IPS DF 4.7 (cell line): ENCODE data around the gene FHL2.
A peak's percentile ranks its signal among the peaks of the same experiment; 100 is the strongest.
"Not testable (repeated sequence)": the region's sequence is repeated elsewhere in the genome, so short reads cannot be mapped to it uniquely, and the experiment has no call there.

Experiments
- DNase-seq: peaks from one replicate; pipeline ENCODE4 v3.0.0-alpha.2; 2013; ENCODE audit warnings: low spot score; ENCODE audit errors: extremely low read depth

FHL2 gene, protein sequence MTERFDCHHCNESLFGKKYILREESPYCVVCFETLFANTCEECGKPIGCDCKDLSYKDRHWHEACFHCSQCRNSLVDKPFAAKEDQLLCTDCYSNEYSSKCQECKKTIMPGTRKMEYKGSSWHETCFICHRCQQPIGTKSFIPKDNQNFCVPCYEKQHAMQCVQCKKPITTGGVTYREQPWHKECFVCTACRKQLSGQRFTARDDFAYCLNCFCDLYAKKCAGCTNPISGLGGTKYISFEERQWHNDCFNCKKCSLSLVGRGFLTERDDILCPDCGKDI

GRCh38 chr2:105398336-105399206, at the start of gene FHL2:
Gene FHL2, minus strand, starts transcription at chr2:105399051. Its CDS starts 12,535 bp downstream, at chr2:105386516.
- DNase-seq: peak; percentile 46

DNA sequence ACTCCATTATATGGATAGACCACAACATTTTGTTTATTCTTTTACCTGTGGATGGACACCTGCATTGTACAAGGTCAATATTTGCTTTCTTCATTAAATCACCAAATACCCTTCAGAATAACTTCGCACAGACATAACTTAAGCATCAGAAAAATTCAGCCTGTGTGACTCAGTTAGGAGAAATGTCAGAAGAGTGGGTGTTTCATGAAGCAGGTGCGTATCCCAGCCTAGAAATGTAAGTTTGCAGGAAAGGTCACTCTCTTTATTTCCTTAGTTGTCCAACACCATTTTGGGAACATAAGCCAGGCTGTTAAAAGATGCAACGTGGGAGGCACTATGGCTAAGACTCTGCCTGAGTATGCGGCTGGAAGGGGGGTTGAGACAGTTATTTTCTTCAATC, 48.6 kb upstream of the FHL2 start:
- no peak for DNase-seq

GRCh38 chr2:105446501-105446900, 47.6 kb upstream of the FHL2 start:
- no peak for DNase-seq

DNA sequence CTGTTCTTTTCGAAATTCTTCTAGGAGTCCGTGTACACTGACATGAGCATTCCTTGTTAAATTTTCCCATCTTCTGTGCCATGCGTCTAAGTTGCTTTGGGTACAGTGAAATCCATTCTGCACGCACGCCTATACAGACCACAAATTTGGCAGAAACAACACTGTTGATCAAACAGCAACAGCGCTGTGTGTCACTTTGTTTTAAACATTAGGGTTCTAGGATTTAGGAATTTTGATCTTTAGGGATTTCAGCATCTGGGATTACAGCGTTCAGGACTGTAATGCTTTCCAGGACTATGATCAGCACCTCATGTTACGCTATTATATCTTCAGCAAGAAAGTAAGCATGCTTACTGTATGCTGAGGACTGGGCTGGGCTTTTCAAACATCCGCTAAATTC, 47.1 kb upstream of the FHL2 start:
- no peak for DNase-seq

DNA sequence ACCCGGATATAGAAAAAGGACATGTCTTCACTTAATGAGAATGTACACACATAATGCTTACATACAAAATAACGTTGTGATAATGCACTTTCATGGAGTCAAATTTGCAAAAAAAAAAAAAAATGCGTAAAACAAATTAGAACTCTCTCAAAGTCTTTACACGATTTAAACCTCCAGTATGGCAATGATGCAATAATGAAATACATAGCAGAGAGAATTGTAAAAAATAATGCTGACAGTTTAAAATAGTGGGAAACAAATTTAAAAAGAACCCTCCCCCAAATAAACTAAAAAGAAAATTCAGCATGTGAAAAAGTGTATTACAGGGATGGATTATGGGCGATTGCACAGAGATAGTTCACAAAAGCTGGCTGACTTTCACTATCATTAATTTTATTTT, 46.6 kb upstream of the FHL2 start:
- no peak for DNase-seq

DNA sequence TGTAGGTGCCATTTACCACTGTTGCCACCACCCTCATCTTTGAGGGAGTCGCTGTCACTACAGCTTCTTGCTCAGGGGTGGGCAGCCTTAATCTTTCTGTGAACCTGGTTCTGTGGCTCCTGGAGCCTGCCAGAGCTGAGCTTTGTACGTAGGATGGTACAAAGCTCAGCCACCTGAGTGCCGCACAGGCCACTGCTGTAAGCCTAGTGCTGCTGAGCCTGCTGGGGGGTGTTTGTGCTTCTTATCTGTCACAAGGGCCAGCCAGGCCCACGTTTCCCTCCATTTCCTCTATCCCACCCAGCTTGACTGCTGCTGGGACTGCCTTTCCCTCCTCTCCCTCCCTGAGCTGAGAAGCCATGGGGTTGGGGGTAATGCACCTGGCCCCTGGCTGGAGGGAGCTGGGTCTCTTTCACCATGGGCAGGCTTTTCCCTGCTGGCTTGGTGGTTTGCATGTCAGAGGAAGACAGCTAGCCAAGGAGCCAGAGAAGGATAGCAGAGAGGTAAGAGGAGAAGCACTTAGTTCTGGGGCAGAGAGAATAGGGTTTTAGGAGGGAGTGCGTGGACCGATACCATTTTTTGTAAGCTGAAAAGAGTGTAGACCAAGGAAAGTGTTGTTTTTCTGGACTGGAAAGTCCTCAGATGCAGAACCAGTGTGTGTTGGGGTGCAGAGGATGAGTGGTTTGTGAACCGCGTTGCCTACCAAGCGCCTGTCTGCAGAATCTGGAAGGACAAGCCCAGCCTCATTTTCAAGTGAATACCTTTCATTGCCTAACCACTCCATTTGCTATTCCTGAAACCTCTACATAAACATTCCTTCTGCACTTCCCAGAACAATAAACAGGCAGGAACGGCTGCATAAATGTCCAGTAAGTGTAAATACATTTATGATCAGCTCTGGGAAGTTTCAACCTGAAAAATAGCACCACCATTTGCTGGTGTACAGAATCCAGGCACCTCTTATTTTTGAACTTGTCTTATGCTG, 45.1 kb upstream of the FHL2 start:
- DNase-seq: no peak

GRCh38 chr2:105442721-105443120, 43.9 kb upstream of the FHL2 start:
- DNase-seq: no peak

GRCh38 chr2:105442056-105442455, 43.2 kb upstream of the FHL2 start:
- DNase-seq: no peak

DNA sequence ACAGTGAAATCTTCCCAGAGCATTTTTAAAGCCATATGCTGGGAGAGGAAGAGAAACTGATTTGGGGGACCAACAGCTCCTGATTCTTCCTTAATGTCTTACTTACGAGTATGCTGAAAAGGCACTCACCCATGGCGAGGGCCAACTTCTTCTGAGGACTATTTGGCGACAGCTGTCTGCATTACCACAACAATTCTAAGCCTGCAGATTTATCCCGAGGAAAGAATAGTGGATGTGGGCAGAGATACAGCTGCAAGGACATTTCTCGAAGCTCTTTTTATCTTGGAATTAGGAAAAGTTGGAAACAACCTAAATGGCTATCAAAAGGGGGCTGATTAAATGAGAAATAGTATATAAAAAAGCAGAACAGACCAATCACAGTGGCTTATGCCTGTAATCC, 40.3 kb upstream of the FHL2 start:
- DNase-seq: no peak

DNA sequence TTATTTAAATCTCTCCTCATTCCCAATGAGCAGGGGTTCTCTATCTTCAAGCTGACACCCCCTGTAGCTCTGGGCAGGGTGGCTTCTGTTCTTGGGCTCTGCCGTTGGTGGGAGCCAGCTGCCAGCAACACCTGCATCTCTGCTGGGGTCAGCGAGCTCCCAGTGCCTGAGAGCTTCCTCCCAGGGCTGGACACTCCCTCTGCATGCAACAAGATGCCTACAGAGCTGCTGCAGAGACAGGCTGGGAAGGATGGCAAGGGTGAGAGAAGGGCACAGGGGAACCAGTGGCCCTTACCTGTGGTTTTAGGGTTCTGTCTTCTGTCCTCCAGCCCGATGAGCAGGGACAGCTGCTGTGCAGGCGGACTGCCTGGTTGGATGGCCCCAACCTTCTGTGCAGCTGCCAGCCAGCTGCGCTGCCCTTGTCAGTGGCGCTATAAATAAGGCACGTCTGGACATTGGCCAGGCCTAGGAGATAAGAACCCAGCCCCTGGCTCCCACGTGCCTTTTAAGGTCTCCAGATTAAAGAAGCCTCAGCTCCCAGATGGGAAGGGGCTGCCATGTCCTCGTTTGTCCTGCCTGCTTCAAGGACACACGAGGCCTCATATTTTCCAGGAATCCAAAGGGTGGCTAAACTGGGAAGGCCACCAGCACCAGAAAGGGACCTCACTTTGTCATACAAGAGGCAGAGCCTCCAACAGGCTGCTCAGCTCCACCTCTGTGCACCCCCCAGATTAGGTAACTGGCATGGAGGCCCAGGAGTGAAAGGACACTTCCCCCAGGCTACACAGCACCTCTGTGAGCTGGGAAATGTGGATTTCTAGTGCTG, 39.5 kb upstream of the FHL2 start:
- DNase-seq: no peak

DNA sequence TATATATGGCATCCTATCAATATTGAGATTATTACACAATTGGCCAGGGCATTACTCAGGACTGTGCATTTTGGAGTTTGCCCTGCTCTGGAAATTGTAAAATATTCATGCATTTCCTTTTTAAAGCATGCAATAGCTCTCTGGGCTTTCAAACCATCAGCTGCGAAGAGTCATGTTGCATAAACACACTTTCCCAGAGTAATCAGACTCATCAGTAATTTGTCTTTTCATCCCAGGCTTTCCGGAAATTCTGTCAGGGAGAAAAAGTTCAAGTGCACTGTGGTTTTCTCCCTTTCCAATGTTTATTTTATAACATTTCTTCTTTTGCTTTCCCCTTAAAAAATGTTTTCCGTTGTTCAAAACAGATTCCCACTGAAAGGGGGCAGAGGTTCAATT, 38.9 kb upstream of the FHL2 start:
- no peak for DNase-seq

DNA sequence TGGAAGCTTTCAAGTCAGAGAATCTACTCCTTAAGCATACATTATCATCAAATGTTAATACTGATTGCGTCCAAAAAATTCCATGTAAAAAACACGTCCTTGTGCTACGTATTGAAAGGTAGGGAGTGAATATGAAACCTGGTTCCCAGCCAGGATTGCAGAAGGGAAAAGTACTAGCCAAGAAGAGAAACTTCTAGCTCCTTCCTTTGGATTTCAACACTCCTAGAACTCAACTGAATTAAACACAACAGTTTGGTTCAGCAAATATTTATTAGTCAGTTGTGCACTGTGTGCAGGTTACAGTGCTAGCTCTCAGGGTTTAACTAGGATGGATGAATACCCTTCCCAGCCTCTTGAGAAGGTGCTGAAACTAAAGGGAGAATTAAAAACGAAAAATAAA, 33.9 kb upstream of the FHL2 start:
- DNase-seq: no peak

- DNase-seq: no peak
These were observed 33.2 kb upstream of the FHL2 start for GRCh38 chr2:105432044-105432399.

GRCh38 chr2:105431367-105432043, 32.7 kb upstream of the FHL2 start:
- no peak for DNase-seq

DNA sequence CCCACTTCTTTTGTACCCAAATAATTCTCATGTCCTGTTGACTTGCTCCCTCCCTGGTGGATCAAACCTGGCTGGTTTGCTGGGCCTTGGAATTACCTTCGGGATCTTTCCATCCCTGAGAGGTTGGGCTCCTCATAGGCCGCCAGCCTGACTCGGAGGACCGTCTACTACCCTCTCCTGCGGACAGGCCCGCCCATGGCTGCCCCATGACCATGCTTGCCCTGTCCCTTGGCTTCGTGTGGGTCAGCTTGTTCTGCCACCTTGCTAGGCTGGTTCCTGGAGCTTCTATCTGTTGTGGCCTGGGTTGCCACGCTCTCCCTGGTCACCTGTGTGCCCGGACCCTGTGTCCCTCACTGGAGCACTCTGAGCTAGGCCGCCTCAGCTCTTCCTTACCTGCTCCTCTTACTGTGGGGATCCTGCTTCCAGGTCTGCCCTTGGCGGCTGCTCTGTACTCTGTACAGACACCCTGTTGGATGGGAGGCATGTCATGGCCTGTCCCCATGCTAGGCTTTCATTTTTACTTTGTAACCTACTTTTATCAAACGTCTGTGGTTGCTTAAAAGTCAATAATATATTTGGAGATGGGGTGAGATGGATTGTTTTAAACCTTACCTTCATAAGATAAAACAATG, 29.7 kb upstream of the FHL2 start:
- DNase-seq: no peak

GRCh38 chr2:105427485-105427884, 28.6 kb upstream of the FHL2 start:
- no peak for DNase-seq

DNA sequence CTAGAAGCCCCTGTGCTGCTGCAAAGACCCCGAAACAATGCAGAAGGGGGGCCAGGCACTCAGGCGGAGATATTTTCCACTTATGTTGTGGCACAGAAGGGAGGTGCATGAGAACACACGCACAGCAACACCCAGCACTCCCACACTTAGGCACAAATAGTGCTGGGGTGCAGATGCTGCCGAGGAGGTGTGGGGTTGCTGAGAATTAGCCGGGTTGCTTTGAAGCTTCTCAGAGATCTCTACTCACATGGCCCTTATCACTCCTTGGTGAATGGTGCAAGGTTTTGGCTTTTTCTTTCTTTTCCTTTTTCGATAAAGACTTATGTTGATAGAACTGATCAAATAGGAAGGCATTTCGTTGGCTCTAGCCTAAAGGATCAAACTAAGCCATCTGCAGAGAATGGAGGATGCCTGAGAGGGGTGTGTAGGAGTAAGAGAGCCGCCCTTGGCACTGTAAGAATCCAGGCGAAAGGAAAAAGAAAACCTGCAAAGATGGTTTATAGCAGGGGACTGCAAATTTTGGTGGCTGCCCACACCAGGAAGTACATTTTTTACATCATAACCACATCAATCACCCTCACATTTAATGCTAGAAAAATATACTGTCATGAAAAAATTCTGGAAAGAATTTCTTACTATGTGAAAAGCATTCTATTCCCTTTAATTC, 27.9 kb upstream of the FHL2 start:
- no peak for DNase-seq

DNA sequence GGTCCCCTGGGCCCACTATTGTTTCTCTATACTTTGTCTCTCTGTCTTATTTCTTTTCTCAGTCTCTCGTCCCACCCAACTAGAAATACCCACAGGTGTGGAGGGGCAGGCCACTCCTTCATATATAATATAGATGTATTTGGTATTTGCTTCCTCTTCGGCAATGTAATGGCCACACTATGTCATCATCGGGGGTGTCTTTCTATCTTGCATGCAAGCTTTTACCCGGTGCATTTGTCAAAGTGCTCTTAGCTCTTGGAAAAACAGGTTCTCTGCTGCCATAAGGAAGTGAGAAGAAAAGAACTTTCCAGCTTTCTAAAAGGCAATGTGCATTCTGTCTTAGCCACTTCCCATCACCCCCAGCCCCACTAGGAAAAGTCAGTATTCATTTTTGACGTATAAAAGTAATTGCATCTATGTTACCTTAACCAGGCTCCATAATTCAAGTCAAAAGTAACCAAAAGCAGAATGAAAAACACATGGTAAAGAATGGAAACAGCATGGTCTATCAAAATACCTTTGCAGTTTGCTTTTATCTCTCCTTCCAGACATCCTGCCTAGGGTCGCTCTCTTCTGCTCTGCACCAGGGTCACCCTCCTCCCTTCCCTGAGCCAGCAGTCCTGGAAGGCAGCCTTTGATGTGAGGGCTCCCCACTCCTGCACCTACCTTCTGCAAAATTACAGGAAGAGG, 27.2 kb upstream of the FHL2 start:
- no peak for DNase-seq

DNA sequence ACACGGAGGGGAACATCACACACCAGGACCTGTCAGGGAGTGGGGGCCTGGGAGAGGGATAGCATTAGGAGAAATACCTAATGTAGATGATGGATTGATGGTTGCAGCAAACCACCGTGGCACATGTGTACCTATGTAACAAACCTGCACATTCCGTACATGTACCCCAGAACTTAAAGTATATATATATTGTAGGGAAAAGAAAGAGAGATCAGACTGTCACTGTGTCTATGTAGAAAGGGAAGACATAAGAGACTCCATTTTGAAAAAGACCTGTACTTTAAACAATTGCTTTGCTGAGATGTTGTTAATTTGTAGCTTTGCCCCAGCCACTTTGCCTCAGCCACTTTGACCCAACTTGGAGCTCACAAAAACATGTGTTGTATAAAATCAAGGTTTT, 26.0 kb upstream of the FHL2 start:
- DNase-seq: not testable (repeated sequence)
